Large intestine (tissue), 3 donors: ENCODE data around the gene TIMP3. TPM values are rescaled to one million over a fixed set of nuclear protein-coding genes. Genes with fewer than 3 reads are reported as not detected.

Experiments
- DNase-seq, 2 donors: peaks; one replicate each; pipeline versions ENCODE4 v3.0.0 to v3.0.0-alpha.2; 2013
- H3K27ac ChIP-seq: one replicate; pipeline ENCODE4 v1.5.1; 2013; ENCODE audit warnings: low read length
- H3K27me3 ChIP-seq: 2 replicates; pipeline ENCODE4 v1.6.1; 2013; ENCODE audit warnings: low read length; ENCODE audit not compliant: control insufficient read depth, insufficient read depth
- H3K36me3 ChIP-seq: 2 replicates; pipeline ENCODE4 v1.6.1; 2013; ENCODE audit warnings: low read length; ENCODE audit not compliant: control insufficient read depth, insufficient read depth
- H3K4me1 ChIP-seq: one replicate; pipeline ENCODE4 v1.6.1; 2013; ENCODE audit warnings: low read length; ENCODE audit not compliant: control insufficient read depth, insufficient read depth
- H3K4me3 ChIP-seq: one replicate; pipeline ENCODE4 v1.5.1; 2013; ENCODE audit warnings: low read length
- H3K9me3 ChIP-seq: one replicate; pipeline ENCODE4 v1.6.1; 2013; ENCODE audit warnings: mild to moderate bottlenecking, low read depth, low read length, moderate library complexity; ENCODE audit not compliant: control insufficient read depth
- WGBS: methylation state at CpG from one replicate; pipeline ENCODE4 v1.1.5; 2013; ENCODE audit warnings: low lambda C conversion rate; ENCODE audit not compliant: insufficient coverage; 5-methylcytosine and 5-hydroxymethylcytosine counted together
- polyA plus RNA-seq: library from polyadenylated mRNA; unstranded; fragments of 120-200 nt; gene quantifications from one replicate; pipeline ENCODE4 v1.2.1, GENCODE V29; 2013

TIMP3 gene
- polyA plus RNA-seq, 1 donor: 52.6 TPM

- no peaks in the 10 kb centered on the region for H3K36me3 ChIP-seq
- no peak for DNase-seq
- no peaks in the 10 kb centered on the region for H3K4me1 ChIP-seq
- H3K4me3 ChIP-seq: no peak overlapping the region
- no peaks in the 10 kb centered on the region for H3K9me3 ChIP-seq
- no peaks in the 10 kb centered on the region for H3K27me3 ChIP-seq
- WGBS: 100% methylated on average over 1 of the region's 1 CpG
- no peak overlapping the region for H3K27ac ChIP-seq
Measured at GRCh38 chr22:32781695-32782094, 19.8 kb upstream of the TIMP3 start.

- Histone ChIP-seq H3K4me3 (no peak overlapping the region), H3K9me3 (peaks cover 3% of the 10 kb centered on the region), H3K36me3 (no peaks in the 10 kb centered on the region), H3K27ac (no peak overlapping the region), H3K27me3 (no peaks in the 10 kb centered on the region), H3K4me1 (no peaks in the 10 kb centered on the region)
- no CpG with 5 or more reads among the region's 5 CpGs for WGBS
- DNase-seq: no peak
Measured at GRCh38 chr22:32785321-32786026, 16.0 kb upstream of the TIMP3 start.

GRCh38 chr22:32786027-32786418 is 15.5 kb upstream of the TIMP3 start:
- WGBS: no CpG with 5 or more reads among the region's 2 CpGs
- no peak overlapping the region for H3K27ac ChIP-seq
- no peak for DNase-seq
- no peaks in the 10 kb centered on the region for H3K4me1 ChIP-seq
- H3K36me3 ChIP-seq: no peaks in the 10 kb centered on the region
- no peak overlapping the region for H3K4me3 ChIP-seq
- H3K9me3 ChIP-seq: peaks cover 3% of the 10 kb centered on the region
- H3K27me3 ChIP-seq: no peaks in the 10 kb centered on the region

GRCh38 chr22:32788904-32789624 is 12.4 kb upstream of the TIMP3 start:
- DNase-seq: no peak
- H3K4me1 ChIP-seq: no peaks in the 10 kb centered on the region
- H3K4me3 ChIP-seq: no peak overlapping the region
- no CpG with 5 or more reads among the region's 6 CpGs for WGBS
- H3K9me3 ChIP-seq: peaks cover 3% of the 10 kb centered on the region
- H3K27ac ChIP-seq: no peak overlapping the region
- no peaks in the 10 kb centered on the region for H3K27me3 ChIP-seq
- H3K36me3 ChIP-seq: no peaks in the 10 kb centered on the region

GRCh38 chr22:32789797-32790620 is 11.5 kb upstream of the TIMP3 start:
- Histone ChIP-seq H3K4me3 (no peak overlapping the region), H3K27ac (no peak overlapping the region), H3K36me3 (no peaks in the 10 kb centered on the region), H3K4me1 (peaks cover 6% of the 10 kb centered on the region), H3K27me3 (no peaks in the 10 kb centered on the region), H3K9me3 (peaks cover 3% of the 10 kb centered on the region)
- no CpG with 5 or more reads among the region's 9 CpGs for WGBS
- DNase-seq: no peak

- peaks cover 3% of the 10 kb centered on the region for H3K9me3 ChIP-seq
- H3K27ac ChIP-seq: no peak overlapping the region
- no CpG with 5 or more reads among the region's 6 CpGs for WGBS
- H3K4me3 ChIP-seq: no peak overlapping the region
- H3K4me1 ChIP-seq: peaks cover 10% of the 10 kb centered on the region
- no peak for DNase-seq
- no peaks in the 10 kb centered on the region for H3K36me3 ChIP-seq
- no peaks in the 10 kb centered on the region for H3K27me3 ChIP-seq
Measured at GRCh38 chr22:32791056-32791455, 10.4 kb upstream of the TIMP3 start.

- H3K4me3 ChIP-seq: no peak overlapping the region
- no peaks in the 10 kb centered on the region for H3K36me3 ChIP-seq
- H3K9me3 ChIP-seq: peaks cover 3% of the 10 kb centered on the region
- H3K27me3 ChIP-seq: no peaks in the 10 kb centered on the region
- DNase-seq: no peak
- peaks cover 10% of the 10 kb centered on the region for H3K4me1 ChIP-seq
- H3K27ac ChIP-seq: no peak overlapping the region
- no CpG with 5 or more reads among the region's 7 CpGs for WGBS
Measured at GRCh38 chr22:32791485-32791884, 10.0 kb upstream of the TIMP3 start.

GRCh38 chr22:32793589-32793988 is 7.9 kb upstream of the TIMP3 start:
- no peaks in the 10 kb centered on the region for H3K27me3 ChIP-seq

GRCh38 chr22:32794449-32795213 is 6.9 kb upstream of the TIMP3 start:
- H3K36me3 ChIP-seq: no peaks in the 10 kb centered on the region
- no peaks in the 10 kb centered on the region for H3K27me3 ChIP-seq
- peaks cover 3% of the 10 kb centered on the region for H3K9me3 ChIP-seq
- no peak overlapping the region for H3K27ac ChIP-seq
- 20% methylated on average over 2 of the region's 10 CpGs for WGBS
- peak in 1 of 2 donors; percentile 58 for DNase-seq
- no peak overlapping the region for H3K4me3 ChIP-seq
- peaks cover 10% of the 10 kb centered on the region for H3K4me1 ChIP-seq

More at GRCh38 chr22:32793589-32793988, 7.9 kb upstream of the TIMP3 start:
- H3K4me1 ChIP-seq: peaks cover 10% of the 10 kb centered on the region
- no peak for DNase-seq
- no peak overlapping the region for H3K4me3 ChIP-seq
- no peak overlapping the region for H3K27ac ChIP-seq
- no peaks in the 10 kb centered on the region for H3K36me3 ChIP-seq
- peaks cover 3% of the 10 kb centered on the region for H3K9me3 ChIP-seq

GRCh38 chr22:32795214-32795596 is 6.3 kb upstream of the TIMP3 start:
- WGBS: no CpG with 5 or more reads among the region's 4 CpGs
- Histone ChIP-seq H3K27ac (no peak overlapping the region), H3K36me3 (no peaks in the 10 kb centered on the region), H3K9me3 (no peaks in the 10 kb centered on the region), H3K27me3 (no peaks in the 10 kb centered on the region), H3K4me1 (peaks cover 10% of the 10 kb centered on the region), H3K4me3 (no peak overlapping the region)
- DNase-seq: no peak
